ENCODE results near the gene TIFAB. TPM values are rescaled to one million over a fixed set of nuclear protein-coding genes. Genes with fewer than 3 reads are reported as not detected.
A peak's percentile ranks its signal among the peaks of the same experiment; 100 is the strongest.

TIFAB gene
- total RNA-seq, 1 donor, result not detected

- H3K27ac ChIP-seq (ENCODE audit: low read depth, low read length), result peak overlapping the region; percentile 75
- no peaks in the 10 kb centered on the region for H3K27me3 ChIP-seq (ENCODE audit: insufficient read depth, low read length)
- H2AFZ ChIP-seq (ENCODE audit: low read length), result peak overlapping the region; percentile 39
- no peak for TF ChIP-seq CTCF (IDR thresholded peaks at IDR 0.05; ENCODE audit: extremely low read depth, low read depth, low read length)
- no peaks in the 10 kb centered on the region for H4K20me1 ChIP-seq (ENCODE audit: insufficient read depth, low read length)
- H3K79me2 ChIP-seq (ENCODE audit: insufficient read depth, low read length), result no peaks in the 10 kb centered on the region
- no peaks in the 10 kb centered on the region for H3K36me3 ChIP-seq (ENCODE audit: insufficient read depth, low read length)
- peak; percentile 88 for DNase-seq (ENCODE audit: insufficient read length, low spot score, missing footprints)
- no peaks in the 10 kb centered on the region for H3K9me3 ChIP-seq (ENCODE audit: low read depth, low read length)
- H3K4me3 ChIP-seq (ENCODE audit: insufficient read depth, low read length), result no peak overlapping the region
- peak overlapping the region; percentile 32 for H3K4me2 ChIP-seq (ENCODE audit: insufficient read depth, low read length)
- peaks cover 42% of the 10 kb centered on the region for H3K4me1 ChIP-seq (ENCODE audit: insufficient read depth, low read length)
These were observed 17.3 kb downstream of the TIFAB start for GRCh38 chr5:135434591-135435466.

- Histone ChIP-seq H3K27ac (ENCODE audit: low read depth, low read length) (peak overlapping the region; percentile 75), H2AFZ (ENCODE audit: low read length) (peak overlapping the region; percentile 39), H3K9me3 (ENCODE audit: low read depth, low read length) (peaks cover under 1% of the 10 kb centered on the region), H3K4me1 (ENCODE audit: insufficient read depth, low read length) (peaks cover 49% of the 10 kb centered on the region), H3K4me2 (ENCODE audit: insufficient read depth, low read length) (peak overlapping the region; percentile 32), H3K4me3 (ENCODE audit: insufficient read depth, low read length) (peak overlapping the region; percentile 3), H3K36me3 (ENCODE audit: insufficient read depth, low read length) (no peaks in the 10 kb centered on the region), H3K79me2 (ENCODE audit: insufficient read depth, low read length) (no peaks in the 10 kb centered on the region), H3K27me3 (ENCODE audit: insufficient read depth, low read length) (no peaks in the 10 kb centered on the region), H4K20me1 (ENCODE audit: insufficient read depth, low read length) (no peaks in the 10 kb centered on the region)
- no peak for TF ChIP-seq CTCF (IDR thresholded peaks at IDR 0.05; ENCODE audit: extremely low read depth, low read depth, low read length)
- peak; percentile 77 for DNase-seq (ENCODE audit: insufficient read length, low spot score, missing footprints)
These were observed 18.3 kb downstream of the TIFAB start for GRCh38 chr5:135433681-135434426.

GRCh38 chr5:135432113-135432512 lies 20.0 kb downstream of the TIFAB start:
- H3K4me3 ChIP-seq (ENCODE audit: insufficient read depth, low read length), result no peak overlapping the region
- H3K9me3 ChIP-seq (ENCODE audit: low read depth, low read length), result peaks cover 5% of the 10 kb centered on the region
- H3K79me2 ChIP-seq (ENCODE audit: insufficient read depth, low read length), result no peaks in the 10 kb centered on the region
- no peak overlapping the region for H2AFZ ChIP-seq (ENCODE audit: low read length)
- peaks cover 34% of the 10 kb centered on the region for H3K4me1 ChIP-seq (ENCODE audit: insufficient read depth, low read length)
- H4K20me1 ChIP-seq (ENCODE audit: insufficient read depth, low read length), result no peaks in the 10 kb centered on the region
- TF ChIP-seq CTCF (IDR thresholded peaks at IDR 0.05; ENCODE audit: extremely low read depth, low read depth, low read length), result no peak
- no peak overlapping the region for H3K4me2 ChIP-seq (ENCODE audit: insufficient read depth, low read length)
- no peak for DNase-seq (ENCODE audit: insufficient read length, low spot score, missing footprints)
- H3K27ac ChIP-seq (ENCODE audit: low read depth, low read length), result no peak overlapping the region
- H3K36me3 ChIP-seq (ENCODE audit: insufficient read depth, low read length), result no peaks in the 10 kb centered on the region
- no peaks in the 10 kb centered on the region for H3K27me3 ChIP-seq (ENCODE audit: insufficient read depth, low read length)

GRCh38 chr5:135430135-135430437 lies 22.1 kb downstream of the TIFAB start:
- Histone ChIP-seq H3K4me1 (ENCODE audit: insufficient read depth, low read length) (peaks cover 32% of the 10 kb centered on the region), H4K20me1 (ENCODE audit: insufficient read depth, low read length) (no peaks in the 10 kb centered on the region), H3K79me2 (ENCODE audit: insufficient read depth, low read length) (no peaks in the 10 kb centered on the region), H3K9me3 (ENCODE audit: low read depth, low read length) (peaks cover 5% of the 10 kb centered on the region), H3K4me2 (ENCODE audit: insufficient read depth, low read length) (no peak overlapping the region), H3K36me3 (ENCODE audit: insufficient read depth, low read length) (no peaks in the 10 kb centered on the region), H2AFZ (ENCODE audit: low read length) (no peak overlapping the region), H3K4me3 (ENCODE audit: insufficient read depth, low read length) (no peak overlapping the region), H3K27me3 (ENCODE audit: insufficient read depth, low read length) (no peaks in the 10 kb centered on the region), H3K27ac (ENCODE audit: low read depth, low read length) (no peak overlapping the region)
- no peak for TF ChIP-seq CTCF (IDR thresholded peaks at IDR 0.05; ENCODE audit: extremely low read depth, low read depth, low read length)
- DNase-seq (ENCODE audit: insufficient read length, low spot score, missing footprints), result peak; percentile 35
